Activated naive CD4-positive, alpha-beta T cell (primary cell): ENCODE results near the gene AQP9.

Experiments
- DNase-seq, 4 experiments: peaks; one replicate each; lab custom pipeline; 2025; lab: John Stamatoyannopoulos, UW

Gene AQP9

DNA sequence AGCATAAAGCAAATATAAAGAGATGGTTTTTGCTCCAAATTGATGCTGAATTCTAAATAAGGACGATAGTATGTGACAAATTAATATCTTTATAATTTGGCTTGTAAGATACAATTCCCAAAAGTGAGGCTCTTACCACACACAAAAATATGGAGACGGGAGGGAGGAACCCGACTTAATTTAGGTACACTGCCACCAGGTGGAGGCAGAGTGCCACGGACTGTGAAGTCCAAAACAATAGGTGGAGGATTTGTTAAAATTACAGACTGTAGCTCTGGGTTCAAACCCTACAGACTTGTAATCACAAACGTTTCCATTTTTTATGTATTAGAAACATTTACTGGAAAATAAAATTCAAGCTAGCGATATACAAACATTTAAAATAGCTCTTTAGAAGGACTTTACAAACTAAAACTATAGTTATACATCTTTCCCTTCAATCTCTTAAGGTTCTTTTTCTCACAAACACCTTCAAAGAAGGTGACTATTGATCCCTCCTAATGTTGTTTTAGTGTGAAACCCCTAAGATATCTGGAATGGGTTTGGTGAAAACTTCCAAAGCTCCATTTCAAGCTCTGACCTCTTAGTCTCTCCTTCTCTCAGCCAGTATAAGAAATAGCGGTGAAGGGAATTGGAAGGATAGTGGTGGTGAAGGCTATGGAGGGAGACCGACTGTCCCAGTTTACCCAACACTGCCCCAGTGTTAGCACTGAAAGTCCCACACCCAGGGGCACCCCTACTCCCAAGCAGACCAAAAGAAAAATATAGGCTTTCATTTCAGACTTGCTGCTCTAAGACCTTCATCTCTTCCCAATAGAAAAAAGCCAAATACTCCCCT is 89.7 kb downstream of the AQP9 start:
- peak; percentile 3 to 55 (median 26) for DNase-seq

DNA sequence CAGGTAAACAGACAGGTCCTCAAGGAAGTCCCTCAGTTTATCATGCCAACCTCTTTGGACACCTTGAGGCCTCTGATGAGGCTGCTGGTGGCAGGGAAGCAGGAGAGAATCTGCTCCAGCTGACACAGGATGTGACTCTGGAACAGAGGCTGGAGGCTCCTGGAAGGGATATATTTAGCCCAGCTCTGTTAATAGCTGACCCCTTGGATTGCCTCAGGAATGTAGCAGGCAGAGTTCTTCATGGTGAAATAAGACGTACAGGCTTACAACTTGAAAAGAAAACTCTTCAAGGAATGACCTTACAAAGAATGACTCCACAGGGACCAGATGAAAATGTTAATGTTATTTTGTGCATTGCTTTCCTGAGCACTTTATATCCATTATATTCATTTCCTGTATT is 90.5 kb downstream of the AQP9 start:
- no peak for DNase-seq

DNA sequence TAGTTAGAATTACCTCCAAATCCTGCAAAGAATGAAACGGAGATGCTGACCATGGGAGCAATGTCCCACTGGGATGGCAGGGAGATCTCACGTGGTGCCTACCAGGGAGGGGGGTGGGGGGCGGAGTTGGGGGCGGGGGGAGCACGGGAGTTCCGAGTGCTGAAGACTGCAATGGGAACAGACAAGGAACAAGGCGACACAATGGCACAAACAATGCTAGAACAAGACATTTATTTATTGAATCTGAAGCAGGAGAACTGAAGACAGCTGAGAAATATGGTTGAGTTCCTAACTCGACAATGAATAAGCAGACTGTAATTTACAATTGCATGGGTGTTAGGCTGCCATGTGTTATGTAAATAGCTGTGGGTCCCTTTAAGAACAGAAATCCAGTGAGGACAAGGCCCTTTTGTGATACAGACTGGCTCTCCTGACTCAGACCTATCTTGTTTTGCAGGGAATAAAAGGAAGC is 91.2 kb downstream of the AQP9 start:
- DNase-seq: no peak

DNA sequence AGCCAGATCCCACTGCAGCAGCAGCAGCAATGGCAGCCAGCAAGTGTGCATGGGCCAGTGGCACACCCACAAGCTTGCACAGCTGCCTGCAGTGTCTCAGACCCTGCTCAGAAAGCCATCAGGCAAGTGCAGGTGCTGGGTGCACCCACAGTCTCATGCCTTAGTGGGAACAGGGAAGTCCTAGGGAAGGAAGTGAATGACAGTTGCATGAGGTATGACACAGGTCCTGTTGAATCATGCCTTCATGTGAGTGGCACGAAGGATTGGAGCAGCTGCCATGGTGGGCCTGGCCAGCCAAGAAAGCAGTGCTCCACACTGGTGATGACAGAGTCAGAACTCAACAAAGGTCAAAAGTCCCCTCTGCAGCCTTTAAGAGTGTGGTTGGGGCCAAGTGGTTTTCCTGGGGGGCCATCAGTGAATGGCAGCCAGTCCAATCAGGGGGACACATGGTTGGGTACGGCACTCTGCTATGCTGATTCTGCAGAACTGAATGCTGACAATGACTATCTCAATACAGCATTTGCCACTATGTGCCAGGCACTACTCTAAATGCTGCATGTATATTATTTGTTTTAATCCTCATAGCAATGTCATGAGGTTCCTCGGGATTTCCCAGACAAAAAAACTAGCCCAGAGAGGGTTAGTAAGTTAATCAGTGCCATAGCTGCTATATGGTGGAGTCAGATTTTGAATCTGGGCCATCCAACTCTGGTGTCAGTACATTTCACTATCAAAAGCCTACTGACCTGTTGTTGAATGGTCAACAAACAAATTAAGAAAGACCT is 94.3 kb downstream of the AQP9 start:
- DNase-seq: no peak

DNA sequence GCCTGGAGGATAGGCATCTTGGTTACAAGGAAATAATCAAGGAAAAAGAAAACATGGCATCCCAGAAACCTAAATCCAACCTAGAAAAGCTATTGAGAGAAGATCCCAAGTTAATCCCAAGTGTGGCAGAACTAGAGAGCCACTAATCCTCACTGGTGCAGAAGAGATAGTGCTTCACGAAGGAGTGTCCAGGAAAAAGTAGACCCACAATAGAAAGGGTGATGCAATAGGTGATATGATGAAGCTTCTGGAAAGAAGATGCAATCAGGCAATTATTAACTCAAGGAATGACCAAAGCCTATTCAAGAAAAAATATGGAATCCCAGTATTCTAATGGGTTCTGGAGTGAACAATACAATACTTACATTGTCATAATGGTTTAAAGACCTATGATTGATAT is 95.2 kb downstream of the AQP9 start:
- DNase-seq: no peak
